Transverse colon (tissue), 4 donors: ENCODE data around the gene C2CD3.

ENCODE experiments used
- CTCF ChIP-seq, 5 experiments: fragments of 200-600 bp in 3 of 5; fragments of 450-650 bp in 2 of 5; sonication (generic) in 3 of 5; IDR thresholded peaks; 1 replicate in 2 of 5; 2 replicates in 3 of 5; pipeline ENCODE4 v1.5.1; 2016 to 2017; ENCODE audit warnings: antibody characterized with exemption in 5 of 5, inconsistent platforms in 3 of 5, mild to moderate bottlenecking in 2 of 5, moderate library complexity in 1 of 5
- EP300 ChIP-seq: sonication (generic); formaldehyde crosslinking; IDR thresholded peaks from one replicate; pipeline ENCODE4 v1.6.1; 2017; ENCODE audit warnings: antibody characterized with exemption, low read depth
- POLR2A ChIP-seq: fragments of 450-650 bp; IDR thresholded peaks from one replicate; pipeline ENCODE4 v1.6.1; 2016; ENCODE audit warnings: antibody characterized with exemption, mild to moderate bottlenecking, moderate library complexity
- POLR2AphosphoS5 ChIP-seq, 3 donors: sonication (generic); formaldehyde crosslinking; IDR thresholded peaks; one replicate each; pipeline ENCODE4 v1.6.1; 2016; ENCODE audit warnings: antibody characterized with exemption in 3 of 3

- TF ChIP-seq CTCF (IDR thresholded peaks at IDR 0.05) (no peak), POLR2A (no peak), POLR2AphosphoS5 (IDR thresholded peaks at IDR 0.05) (no peak), EP300 (no peak)
These were observed 159.3 kb downstream of the C2CD3 start for GRCh38 chr11:74011360-74012073.
